D721Med (cell line): ENCODE data around the gene BMPR1A.

Experiments used
- DNase-seq: peaks from one replicate; pipeline ENCODE4 v3.0.0; 2011; ENCODE audit warnings: low spot score; ENCODE audit not compliant: insufficient read length
- FAIRE-seq: peaks from 2 replicates; lab custom pipeline; 2011; peaks lifted over from hg19 to GRCh38; lab: Jason Lieb, UNC
- TF ChIP-seq, protein P1 (sequence below): IDR thresholded peaks from 2 replicates; pipeline ENCODE4 v1.5.1; 2012; ENCODE audit warnings: mild to moderate bottlenecking, control low read depth; ENCODE audit not compliant: insufficient read depth; ENCODE audit errors: missing control alignments

BMPR1A gene

DNA sequence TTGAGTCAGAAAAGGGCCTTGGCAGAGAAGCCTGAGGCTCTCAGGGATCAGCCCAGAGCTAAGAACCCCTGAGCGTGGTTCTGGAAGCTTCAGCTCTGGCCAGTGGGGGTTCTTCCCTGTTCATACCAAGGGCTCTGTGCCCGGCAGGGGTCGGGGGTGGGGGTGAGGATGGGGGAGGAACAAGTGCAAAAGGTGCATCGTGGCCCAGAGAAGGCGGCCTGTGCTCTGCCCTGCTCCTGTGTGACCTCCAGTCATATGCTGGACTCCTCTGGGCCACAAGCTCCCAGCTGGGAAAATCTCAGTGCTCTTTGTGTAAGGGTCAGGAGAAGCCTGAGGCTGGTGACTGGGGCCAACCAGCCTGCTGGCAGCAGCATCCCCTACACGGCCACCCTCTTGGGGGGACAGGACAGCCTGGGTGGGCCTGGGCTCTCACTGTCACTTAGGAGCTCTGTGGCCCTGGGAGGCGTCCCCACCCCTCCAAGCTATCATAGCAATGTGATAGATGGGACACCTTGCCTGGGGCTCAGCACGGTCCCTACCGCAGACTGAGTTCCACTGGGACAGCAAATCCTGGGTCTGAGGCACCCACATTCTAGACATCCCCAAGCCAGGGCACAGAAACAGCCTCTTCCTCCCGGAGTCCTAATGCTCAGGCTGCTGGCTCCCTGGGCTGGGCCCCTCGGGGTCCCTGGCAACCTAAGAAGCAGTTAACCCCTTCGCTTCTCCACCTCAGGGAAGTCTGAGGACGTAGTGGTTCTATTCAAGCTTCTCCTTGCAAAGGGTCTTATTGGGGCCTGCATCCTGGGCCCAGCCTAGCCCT is 198.5 kb downstream of the BMPR1A start:
- TF ChIP-seq, protein P1, sequence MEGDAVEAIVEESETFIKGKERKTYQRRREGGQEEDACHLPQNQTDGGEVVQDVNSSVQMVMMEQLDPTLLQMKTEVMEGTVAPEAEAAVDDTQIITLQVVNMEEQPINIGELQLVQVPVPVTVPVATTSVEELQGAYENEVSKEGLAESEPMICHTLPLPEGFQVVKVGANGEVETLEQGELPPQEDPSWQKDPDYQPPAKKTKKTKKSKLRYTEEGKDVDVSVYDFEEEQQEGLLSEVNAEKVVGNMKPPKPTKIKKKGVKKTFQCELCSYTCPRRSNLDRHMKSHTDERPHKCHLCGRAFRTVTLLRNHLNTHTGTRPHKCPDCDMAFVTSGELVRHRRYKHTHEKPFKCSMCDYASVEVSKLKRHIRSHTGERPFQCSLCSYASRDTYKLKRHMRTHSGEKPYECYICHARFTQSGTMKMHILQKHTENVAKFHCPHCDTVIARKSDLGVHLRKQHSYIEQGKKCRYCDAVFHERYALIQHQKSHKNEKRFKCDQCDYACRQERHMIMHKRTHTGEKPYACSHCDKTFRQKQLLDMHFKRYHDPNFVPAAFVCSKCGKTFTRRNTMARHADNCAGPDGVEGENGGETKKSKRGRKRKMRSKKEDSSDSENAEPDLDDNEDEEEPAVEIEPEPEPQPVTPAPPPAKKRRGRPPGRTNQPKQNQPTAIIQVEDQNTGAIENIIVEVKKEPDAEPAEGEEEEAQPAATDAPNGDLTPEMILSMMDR = no peak
- FAIRE-seq (no peak), DNase-seq (no peak)

DNA sequence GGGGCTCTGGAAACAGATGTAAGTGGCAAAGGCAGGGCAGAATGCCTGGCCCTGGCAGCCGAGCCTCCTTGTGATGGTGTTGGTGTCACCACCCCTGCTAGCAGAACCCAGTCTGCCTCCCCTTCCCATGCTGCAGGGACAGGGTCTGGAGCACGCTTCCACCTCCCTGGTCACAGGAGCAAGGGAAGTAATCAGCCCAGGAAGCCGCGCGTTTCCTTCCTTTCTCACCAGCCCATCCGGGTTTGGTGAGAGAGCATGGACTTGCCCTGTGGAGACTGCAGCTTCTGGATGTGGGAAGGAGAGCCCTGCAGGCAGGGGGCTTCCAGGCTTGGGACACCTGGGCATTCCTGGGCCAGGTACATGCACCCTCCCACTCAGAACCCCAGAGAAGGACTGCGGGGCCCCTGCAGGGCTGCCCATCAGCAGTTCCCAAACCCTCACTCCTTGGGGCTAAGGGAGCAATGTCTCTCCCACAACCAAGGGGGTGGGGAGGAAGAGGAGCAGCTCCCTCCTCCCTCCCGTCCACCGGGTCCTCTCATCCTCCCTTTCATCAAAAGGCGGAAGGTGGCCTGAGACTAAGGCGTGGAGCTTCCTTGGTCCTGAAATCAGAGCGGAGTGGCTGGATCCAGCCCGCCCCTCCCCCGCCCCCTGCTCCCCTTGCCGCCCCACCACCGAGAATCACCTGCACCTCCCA is 199.2 kb downstream of the BMPR1A start:
- TF ChIP-seq, protein P1 = no peak
- no peak for FAIRE-seq
- no peak for DNase-seq

DNA sequence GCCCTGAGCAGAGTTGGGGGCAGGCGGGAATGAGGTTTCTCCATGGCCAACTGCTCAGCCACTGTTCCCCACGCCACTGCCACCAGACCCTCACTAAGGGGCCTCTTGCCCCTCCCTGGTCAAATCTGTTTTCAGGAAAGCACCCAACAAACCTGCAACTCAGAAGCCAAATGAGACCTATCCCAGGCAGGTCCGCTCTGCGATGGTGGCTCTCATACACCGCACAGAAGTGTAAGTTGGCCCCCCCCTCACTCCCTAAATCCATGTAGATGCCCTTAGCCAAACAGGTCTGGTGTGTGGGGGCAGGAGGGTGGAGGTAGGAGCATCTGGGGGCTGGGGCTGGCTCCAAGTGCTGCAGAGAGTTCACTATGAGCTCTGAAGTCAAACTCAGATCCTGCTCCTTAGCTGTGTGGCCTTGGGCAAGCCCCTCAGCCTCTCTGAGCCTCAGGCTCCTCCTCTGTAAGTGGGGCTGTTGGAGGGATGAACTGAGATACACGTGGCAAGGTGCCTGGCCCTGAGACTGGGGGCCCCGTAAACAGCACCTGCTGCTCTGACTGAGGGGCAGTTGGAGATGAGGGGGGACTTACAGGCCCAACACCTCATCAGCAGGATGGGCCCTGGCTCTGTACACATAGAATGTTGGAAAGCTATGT is 199.9 kb downstream of the BMPR1A start:
- TF ChIP-seq, protein P1 = no peak
- no peak for DNase-seq
- no peak for FAIRE-seq

DNA sequence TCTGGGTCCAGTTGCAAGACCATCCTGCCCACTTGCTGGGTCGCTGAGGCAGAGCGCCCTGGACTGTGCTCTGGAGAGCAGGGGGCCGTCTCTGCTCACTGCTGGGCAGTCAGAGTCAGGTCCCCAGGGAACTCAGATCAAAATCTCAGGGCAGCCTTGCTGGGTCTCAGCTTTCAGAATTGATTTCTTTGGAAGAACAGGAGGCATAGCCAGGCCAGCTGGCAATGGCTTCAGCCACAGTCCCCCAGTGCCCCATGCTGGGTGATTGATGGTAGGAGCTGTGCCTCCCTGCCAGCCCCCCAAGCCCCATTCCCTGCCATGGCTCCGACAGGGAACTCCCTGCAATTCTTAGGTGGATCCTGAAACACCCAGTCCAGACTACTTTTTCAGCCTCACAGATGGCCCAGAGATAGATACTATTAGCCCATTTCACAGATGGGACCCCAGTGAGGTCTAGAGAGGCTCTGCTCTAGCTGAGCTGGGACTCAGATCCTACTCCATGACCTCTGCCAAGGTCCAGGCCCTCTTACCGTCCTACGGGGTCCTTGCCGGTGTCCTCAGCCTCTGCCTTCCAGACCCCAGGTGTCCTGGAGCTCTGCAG is 200.5 kb downstream of the BMPR1A start:
- no peak for FAIRE-seq
- no peak for DNase-seq
- TF ChIP-seq, protein P1 = no peak

DNA sequence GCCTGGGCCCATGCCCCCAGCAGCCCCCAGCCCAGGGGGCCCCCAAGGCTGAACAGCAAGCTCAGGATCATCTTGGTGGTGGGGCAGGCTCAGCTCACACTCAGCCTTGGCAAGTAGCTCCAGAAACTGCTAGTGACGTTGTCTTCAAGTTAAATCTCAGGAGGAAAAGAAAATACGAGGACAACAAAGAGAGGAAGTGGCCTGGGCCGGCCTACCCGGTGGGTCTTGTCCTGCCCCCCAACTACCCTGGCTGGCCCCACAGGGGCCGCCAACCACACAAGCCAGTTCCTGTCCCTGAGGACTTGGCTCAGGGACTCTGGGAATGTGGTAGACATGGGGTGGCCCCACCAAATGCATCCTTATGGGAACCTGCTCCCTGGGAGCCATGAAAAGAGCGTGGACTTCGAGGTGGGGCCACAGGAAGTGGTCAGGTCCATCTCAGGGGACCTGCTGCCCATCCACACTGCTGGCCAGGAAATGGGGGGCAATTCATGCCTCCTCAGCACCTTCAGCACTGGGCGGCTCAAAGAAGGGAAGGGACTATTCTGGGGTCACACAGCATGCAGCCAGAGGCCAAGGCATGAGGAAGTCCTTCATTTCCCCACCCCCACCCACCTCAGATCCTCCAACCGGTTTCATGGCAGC is 201.2 kb downstream of the BMPR1A start, which contains the start of gene MMRN2:
MMRN2 (minus strand) TSS at position 145 of the 645 bp plus-strand sequence; CDS start at position 71, 74 bp downstream.
- TF ChIP-seq, protein P1 = no peak
- DNase-seq = no peak
- FAIRE-seq = no peak

DNA sequence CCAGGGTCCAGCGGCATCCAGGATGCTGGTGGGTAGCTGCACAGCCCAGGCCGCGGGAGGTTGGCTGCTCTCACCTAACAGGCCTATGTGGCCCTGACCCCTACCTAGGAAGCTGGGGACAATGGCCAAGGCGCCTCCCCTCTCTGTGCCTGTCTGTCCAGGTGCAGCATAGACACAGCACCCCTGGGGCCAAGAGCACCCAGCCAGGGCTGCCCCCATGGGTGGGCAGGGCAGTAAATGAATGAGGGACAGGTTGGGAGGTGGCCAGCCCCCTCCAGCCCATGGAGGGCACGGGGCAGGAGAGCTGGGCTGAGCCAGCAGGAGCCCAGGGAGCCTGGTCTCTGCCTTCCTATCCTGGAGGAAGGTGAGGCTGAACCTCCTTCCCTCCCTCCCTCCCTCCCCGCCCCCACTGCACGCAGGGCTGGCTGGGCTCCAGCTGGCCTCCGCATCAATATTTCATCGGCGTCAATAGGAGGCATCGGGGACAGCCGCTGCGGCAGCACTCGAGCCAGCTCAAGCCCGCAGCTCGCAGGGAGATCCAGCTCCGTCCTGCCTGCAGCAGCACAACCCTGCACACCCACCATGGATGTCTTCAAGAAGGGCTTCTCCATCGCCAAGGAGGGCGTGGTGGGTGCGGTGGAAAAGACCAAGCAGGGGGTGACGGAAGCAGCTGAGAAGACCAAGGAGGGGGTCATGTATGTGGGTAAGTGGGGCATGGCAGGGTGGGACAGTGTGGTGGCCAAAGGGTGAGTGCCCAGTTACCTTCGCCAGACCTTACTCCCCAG is 201.9 kb downstream of the BMPR1A start, which contains the start of gene SNCG:
SNCG (plus strand) TSS at position 484 of the 785 bp plus-strand sequence; CDS start at position 583, 99 bp downstream.
- DNase-seq (no peak), FAIRE-seq (no peak)

More for the DNA sequence above, 201.9 kb downstream of the BMPR1A start, which contains the start of gene SNCG:
- TF ChIP-seq, protein P1 = no peak
